DND-41 (cell line): ENCODE data around the gene VWC2L.

Experiments
- ATAC-seq: fragments of 200-7000 bp; cut with Tn5 transposase; 3 replicates; pipeline ENCODE4 v1.9.1; 2021; ENCODE audit warnings: low read depth; ENCODE audit not compliant: insufficient read depth
- DNase-seq: peaks from one replicate; pipeline ENCODE4 v3.0.0-alpha.2; 2020
- H2AFZ ChIP-seq: 2 replicates; pipeline ENCODE4 v1.6.0; 2012; ENCODE audit warnings: low read depth, low read length
- H3K27ac ChIP-seq: 2 replicates; pipeline ENCODE4 v1.5.1; 2012; ENCODE audit warnings: low read length, inconsistent platforms
- H3K27me3 ChIP-seq: fragments of 200-600 bp; sonication (generic); 2 replicates; pipeline ENCODE4 v1.6.0; 2012; ENCODE audit warnings: low read length, mild to moderate bottlenecking, inconsistent platforms; ENCODE audit not compliant: insufficient read depth, poor library complexity
- H3K36me3 ChIP-seq: 2 replicates; pipeline ENCODE4 v1.5.1; 2012; ENCODE audit warnings: low read length, inconsistent platforms; ENCODE audit not compliant: insufficient read depth
- H3K4me1 ChIP-seq: 2 replicates; pipeline ENCODE4 v1.5.1; 2012; ENCODE audit warnings: mild to moderate bottlenecking, low read length; ENCODE audit not compliant: insufficient read depth
- H3K4me2 ChIP-seq: 2 replicates; pipeline ENCODE4 v1.6.0; 2012; ENCODE audit warnings: mild to moderate bottlenecking, moderate library complexity, low read length, inconsistent platforms; ENCODE audit not compliant: insufficient read depth
- H3K4me3 ChIP-seq, 2 experiments: fragments of 200-600 bp in 1 of 2; shearing (Covaris generic) in 1 of 2; 2 replicates each; pipeline ENCODE4 v1.5.1; 2012 to 2016; ENCODE audit warnings: inconsistent platforms in 2 of 2, low read length in 2 of 2, mild to moderate bottlenecking in 2 of 2, low read depth in 1 of 2, moderate library complexity in 1 of 2
- H3K79me2 ChIP-seq: 2 replicates; pipeline ENCODE4 v1.6.0; 2012; ENCODE audit warnings: low read length, inconsistent platforms; ENCODE audit not compliant: insufficient read depth
- H3K9ac ChIP-seq: 2 replicates; pipeline ENCODE4 v1.6.0; 2012; ENCODE audit warnings: low read depth, mild to moderate bottlenecking, inconsistent platforms, low read length, moderate library complexity
- H3K9me3 ChIP-seq: 2 replicates; pipeline ENCODE4 v1.5.1; 2012; ENCODE audit warnings: low read length, moderate library complexity, mild to moderate bottlenecking, inconsistent platforms; ENCODE audit not compliant: insufficient read depth, severe bottlenecking
- H4K20me1 ChIP-seq: 2 replicates; pipeline ENCODE4 v1.6.0; 2012; ENCODE audit warnings: low read length; ENCODE audit not compliant: insufficient read depth
- EZH2 ChIP-seq: IDR thresholded peaks from 3 replicates; pipeline ENCODE4 v1.6.1; 2012; ENCODE audit warnings: borderline replicate concordance, low read depth, mild to moderate bottlenecking, moderate library complexity, low read length, inconsistent platforms; ENCODE audit not compliant: severe bottlenecking
- TF ChIP-seq, protein P1 (sequence below): IDR thresholded peaks from 2 replicates; pipeline ENCODE4 v1.5.1; 2012; ENCODE audit warnings: borderline replicate concordance, low read length, moderate library complexity, mild to moderate bottlenecking; ENCODE audit not compliant: poor library complexity, severe bottlenecking; ENCODE audit errors: extremely low read depth

VWC2L gene

DNA sequence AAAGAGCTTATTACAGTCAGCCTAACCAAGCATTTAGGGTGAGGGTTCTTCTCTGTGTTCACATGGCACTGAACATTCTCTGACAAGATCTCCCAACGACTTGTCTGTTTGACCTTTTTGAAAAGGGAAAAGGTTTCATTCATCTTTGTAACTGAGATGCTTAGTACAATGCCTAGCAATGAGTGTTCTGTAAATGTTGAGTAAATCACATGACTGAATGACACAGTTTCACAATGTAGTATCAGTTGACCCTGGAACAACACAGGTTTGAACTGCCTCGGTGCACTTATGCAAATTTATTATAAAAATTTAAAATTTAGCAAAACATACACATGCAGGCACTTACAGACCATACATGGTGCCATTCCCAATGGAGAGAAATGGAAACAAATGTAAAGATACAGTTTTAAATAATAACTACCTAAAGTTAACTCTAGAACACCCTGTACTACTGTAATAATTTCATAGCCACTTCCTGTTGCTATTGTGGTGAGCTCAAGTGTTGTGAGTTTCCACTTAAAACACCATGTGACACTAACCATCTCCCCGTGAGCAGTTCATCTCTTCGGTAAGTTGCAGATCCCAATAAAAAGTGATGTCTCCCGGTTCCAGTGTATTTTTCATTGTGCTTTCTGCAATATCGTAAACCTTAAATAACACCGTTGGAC is 34.1 kb upstream of the VWC2L start:
- ATAC-seq: peak; percentile 62; the same call in 1 of the 3 replicates
- DNase-seq: no peak
- H3K36me3 ChIP-seq: no peaks in the 10 kb centered on the region

DNA sequence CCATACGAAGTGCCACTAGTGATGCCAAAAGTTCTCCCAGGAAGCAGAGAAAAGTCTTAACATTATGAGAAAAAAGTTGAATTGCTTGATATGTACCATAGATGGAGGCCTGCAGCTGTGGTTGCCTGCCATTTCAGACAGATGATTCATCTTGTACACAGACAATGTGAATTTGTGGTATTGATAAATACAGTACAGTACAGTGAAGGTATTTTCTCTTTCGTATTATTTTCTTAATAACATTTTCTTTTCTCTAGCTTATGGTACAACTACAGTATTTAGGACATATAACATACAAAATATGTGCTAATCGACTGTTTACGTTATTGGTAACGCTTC is 33.6 kb upstream of the VWC2L start:
- DNase-seq: no peak
- Histone ChIP-seq H4K20me1 (no peaks in the 10 kb centered on the region), H2AFZ (0 out of 2 replicates have a peak overlapping the region, but pooled peaks have one; percentile 30), H3K4me1 (peaks cover 13% of the 10 kb centered on the region), H3K9ac (no peak overlapping the region), H3K27ac (peak overlapping the region; percentile 21; the same call in 1 of the 2 replicates), H3K4me3 (no peak overlapping the region), H3K27me3 (no peaks in the 10 kb centered on the region), H3K79me2 (no peaks in the 10 kb centered on the region), H3K36me3 (no peaks in the 10 kb centered on the region), H3K9me3 (no peaks in the 10 kb centered on the region), H3K4me2 (no peak overlapping the region)
- TF ChIP-seq, protein P1, sequence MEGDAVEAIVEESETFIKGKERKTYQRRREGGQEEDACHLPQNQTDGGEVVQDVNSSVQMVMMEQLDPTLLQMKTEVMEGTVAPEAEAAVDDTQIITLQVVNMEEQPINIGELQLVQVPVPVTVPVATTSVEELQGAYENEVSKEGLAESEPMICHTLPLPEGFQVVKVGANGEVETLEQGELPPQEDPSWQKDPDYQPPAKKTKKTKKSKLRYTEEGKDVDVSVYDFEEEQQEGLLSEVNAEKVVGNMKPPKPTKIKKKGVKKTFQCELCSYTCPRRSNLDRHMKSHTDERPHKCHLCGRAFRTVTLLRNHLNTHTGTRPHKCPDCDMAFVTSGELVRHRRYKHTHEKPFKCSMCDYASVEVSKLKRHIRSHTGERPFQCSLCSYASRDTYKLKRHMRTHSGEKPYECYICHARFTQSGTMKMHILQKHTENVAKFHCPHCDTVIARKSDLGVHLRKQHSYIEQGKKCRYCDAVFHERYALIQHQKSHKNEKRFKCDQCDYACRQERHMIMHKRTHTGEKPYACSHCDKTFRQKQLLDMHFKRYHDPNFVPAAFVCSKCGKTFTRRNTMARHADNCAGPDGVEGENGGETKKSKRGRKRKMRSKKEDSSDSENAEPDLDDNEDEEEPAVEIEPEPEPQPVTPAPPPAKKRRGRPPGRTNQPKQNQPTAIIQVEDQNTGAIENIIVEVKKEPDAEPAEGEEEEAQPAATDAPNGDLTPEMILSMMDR: no peak
- TF ChIP-seq EZH2: no peak
- ATAC-seq: no peak; the same call in 2 of the 3 replicates

More for the DNA sequence above, 34.1 kb upstream of the VWC2L start:
- H2AFZ ChIP-seq: 0 out of 2 replicates have a peak overlapping the region, but pooled peaks have one; percentile 30
- TF ChIP-seq, protein P1: no peak
- TF ChIP-seq EZH2: no peak
- H3K4me3 ChIP-seq: no peak overlapping the region
- H3K9ac ChIP-seq: no peak overlapping the region
- no peaks in the 10 kb centered on the region for H3K27me3 ChIP-seq
- peak overlapping the region; percentile 21; the same call in 1 of the 2 replicates for H3K27ac ChIP-seq
- no peak overlapping the region for H3K4me2 ChIP-seq
- no peaks in the 10 kb centered on the region for H3K9me3 ChIP-seq
- no peaks in the 10 kb centered on the region for H4K20me1 ChIP-seq
- no peaks in the 10 kb centered on the region for H3K79me2 ChIP-seq
- peaks cover 13% of the 10 kb centered on the region for H3K4me1 ChIP-seq

DNA sequence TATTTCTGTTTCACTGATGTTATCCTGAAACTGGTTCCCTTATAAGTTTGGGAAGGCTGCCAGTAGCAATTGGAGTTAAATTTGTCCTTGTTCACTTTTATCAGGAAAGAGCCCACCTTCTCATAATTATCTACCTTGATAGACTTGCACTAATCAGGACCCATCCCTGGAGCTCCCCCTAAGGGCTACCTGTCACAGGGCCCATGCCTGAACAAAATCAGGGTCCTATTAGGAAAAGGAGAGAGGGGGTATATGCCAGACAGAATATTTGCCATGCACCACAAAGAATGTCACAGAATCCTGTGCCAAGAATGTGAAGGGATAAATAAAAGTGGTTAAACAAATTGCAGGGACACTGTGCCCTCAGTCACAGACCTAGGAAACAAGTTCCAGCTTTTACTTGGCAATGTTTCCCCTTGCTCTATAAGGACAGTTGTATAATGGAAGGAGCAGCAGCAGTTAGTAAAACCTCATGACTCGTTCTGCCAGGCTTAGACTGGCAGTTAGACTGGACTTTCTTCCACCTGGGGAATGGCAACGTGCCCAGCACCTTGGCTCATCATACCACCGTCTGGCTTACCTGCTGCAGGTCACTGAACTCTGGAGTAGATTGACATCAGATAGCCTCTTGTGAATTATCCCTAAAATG is 32.3 kb upstream of the VWC2L start:
- no peak overlapping the region for H3K4me3 ChIP-seq

More for the DNA sequence above, 32.3 kb upstream of the VWC2L start:
- peaks cover 13% of the 10 kb centered on the region for H3K4me1 ChIP-seq
- no peak overlapping the region for H3K9ac ChIP-seq
- H3K4me2 ChIP-seq: no peak overlapping the region
- DNase-seq (no peak), ATAC-seq (no peak)
- H4K20me1 ChIP-seq: no peaks in the 10 kb centered on the region
- H3K79me2 ChIP-seq: no peaks in the 10 kb centered on the region
- no peak overlapping the region for H2AFZ ChIP-seq
- TF ChIP-seq, protein P1: peak; percentile 19
- no peak for TF ChIP-seq EZH2
- no peaks in the 10 kb centered on the region for H3K36me3 ChIP-seq
- H3K27ac ChIP-seq: no peak overlapping the region
- no peaks in the 10 kb centered on the region for H3K27me3 ChIP-seq
- H3K9me3 ChIP-seq: no peaks in the 10 kb centered on the region
